Coronary artery (tissue), 2 donors: ENCODE data around the gene GGTLC2.

ENCODE experiments used
- DNase-seq: peaks from one replicate; pipeline ENCODE4 v3.0.0-alpha.2; 2017; ENCODE audit warnings: low spot score
- H3K27ac ChIP-seq, 2 donors: fragments of 200-600 bp; sonication (generic); one replicate each; pipeline ENCODE4 v1.5.1; 2016 to 2019
- H3K4me3 ChIP-seq: fragments of 200-600 bp; sonication (generic); 2 replicates; pipeline ENCODE4 v1.5.1; 2016; ENCODE audit warnings: mild to moderate bottlenecking, moderate library complexity
- CTCF ChIP-seq: fragments of 200-600 bp; sonication (generic); IDR thresholded peaks from one replicate; pipeline ENCODE4 v1.5.1; 2019; ENCODE audit warnings: antibody characterized with exemption

GGTLC2 gene

GRCh38 chr22:22666307-22667091, 22.1 kb downstream of the GGTLC2 start:
- H3K4me3 ChIP-seq, result no peak overlapping the region
- DNase-seq, result no peak
- no peak overlapping the region for H3K27ac ChIP-seq
- TF ChIP-seq CTCF, result no peak

- TF ChIP-seq CTCF, result no peak
- Histone ChIP-seq H3K27ac (no peak overlapping the region), H3K4me3 (no peak overlapping the region)
- no peak for DNase-seq
These were observed 23.8 kb downstream of the GGTLC2 start for GRCh38 chr22:22667966-22668880.

GRCh38 chr22:22669093-22669492, 24.7 kb downstream of the GGTLC2 start:
- Histone ChIP-seq H3K27ac (no peak overlapping the region), H3K4me3 (no peak overlapping the region)
- TF ChIP-seq CTCF, result no peak
- DNase-seq, result no peak

- Histone ChIP-seq H3K4me3 (no peak overlapping the region), H3K27ac (no peak overlapping the region)
- DNase-seq, result no peak
- no peak for TF ChIP-seq CTCF
These were observed 25.8 kb downstream of the GGTLC2 start for GRCh38 chr22:22670076-22670795.

- DNase-seq, result no peak
- no peak overlapping the region for H3K4me3 ChIP-seq
- TF ChIP-seq CTCF, result no peak
- no peak overlapping the region for H3K27ac ChIP-seq
These were observed 27.1 kb downstream of the GGTLC2 start for GRCh38 chr22:22671506-22671905.

- DNase-seq, result no peak
- H3K27ac ChIP-seq, result no peak overlapping the region
- TF ChIP-seq CTCF, result no peak
- H3K4me3 ChIP-seq, result no peak overlapping the region
These were observed 28.7 kb downstream of the GGTLC2 start for GRCh38 chr22:22673099-22673498.
